K562 (cell line): ENCODE measurements around the gene ERAP2. TPM values are rescaled to one million over a fixed set of nuclear protein-coding genes. Genes with fewer than 3 reads are reported as not detected.

Experiments
- BRF1 ChIP-seq: IDR thresholded peaks from 3 replicates; pipeline ENCODE4 v1.6.1; 2011; ENCODE audit warnings: borderline replicate concordance, mild to moderate bottlenecking; ENCODE audit not compliant: insufficient read length; ENCODE audit errors: extremely low read depth
- CBFA2T3 ChIP-seq: fragments of 450-650 bp; IDR thresholded peaks from 2 replicates; pipeline ENCODE4 v1.6.1; 2017
- CEBPZ ChIP-seq: fragments of 150-350 bp; IDR thresholded peaks from 2 replicates; pipeline ENCODE4 v1.6.1; 2014; ENCODE audit warnings: low read depth, mild to moderate bottlenecking, low read length, borderline replicate concordance
- GATAD2B ChIP-seq: fragments of 450-650 bp; IDR thresholded peaks from 2 replicates; pipeline ENCODE4 v1.6.1; 2017; ENCODE audit warnings: mild to moderate bottlenecking, borderline replicate concordance
- HIVEP1 ChIP-seq: fragments of 250-450 bp; sonication (Bioruptor Pico); IDR thresholded peaks from 2 replicates; pipeline ENCODE4 v1.4.0; 2020; ENCODE audit warnings: mild to moderate bottlenecking
- MCM5 ChIP-seq: fragments of 450-650 bp; IDR thresholded peaks from 2 replicates; pipeline ENCODE4 v1.6.1; 2016; ENCODE audit warnings: low read depth
- NELFE ChIP-seq: IDR thresholded peaks from 2 replicates; pipeline ENCODE4 v1.6.1; 2011; ENCODE audit warnings: mild to moderate bottlenecking; ENCODE audit not compliant: insufficient read depth, insufficient read length
- PRDM10 ChIP-seq: fragments of 450-650 bp; IDR thresholded peaks from 2 replicates; pipeline ENCODE4 v1.6.1; 2018; ENCODE audit not compliant: partially characterized antibody
- PTBP1 ChIP-seq: fragments of 200-400 bp; formaldehyde crosslinking; IDR thresholded peaks from 2 replicates; pipeline ENCODE4 v1.6.1; 2017; ENCODE audit warnings: low read depth, low read length
- RBM22 ChIP-seq: fragments of 200-400 bp; formaldehyde crosslinking; IDR thresholded peaks from 2 replicates; pipeline ENCODE4 v1.6.1; 2018; ENCODE audit warnings: low read length, low read depth; ENCODE audit not compliant: poor library complexity, severe bottlenecking
- SAFB2 ChIP-seq: fragments of 200-400 bp; formaldehyde crosslinking; IDR thresholded peaks from 2 replicates; pipeline ENCODE4 v1.6.1; 2018; ENCODE audit warnings: borderline replicate concordance, low read length, low read depth, moderate library complexity; ENCODE audit not compliant: severe bottlenecking
- SMARCB1 ChIP-seq: IDR thresholded peaks from 2 replicates; pipeline ENCODE4 v1.6.1; 2011; ENCODE audit warnings: improper control_type of control experiment, low read depth; ENCODE audit not compliant: insufficient read length
- SNAPC5 ChIP-seq: fragments of 250-450 bp; sonication (Bioruptor Pico); IDR thresholded peaks from 2 replicates; pipeline ENCODE4 v1.8.0; 2021; ENCODE audit warnings: moderate library complexity, mild to moderate bottlenecking, inconsistent platforms
- TAF9B ChIP-seq: fragments of 450-650 bp; IDR thresholded peaks from 2 replicates; pipeline ENCODE4 v1.6.1; 2018; ENCODE audit warnings: mild to moderate bottlenecking; ENCODE audit not compliant: partially characterized antibody
- TSC22D4 ChIP-seq: fragments of 450-650 bp; IDR thresholded peaks from 2 replicates; pipeline ENCODE4 v1.6.1; 2016; ENCODE audit warnings: missing genetic modification characterization, missing biosample characterization, control low read depth
- ZHX1 ChIP-seq: fragments of 150-350 bp; conservative IDR thresholded peaks from 2 replicates; pipeline ENCODE4 v1.6.1; 2014; ENCODE audit warnings: low read length
- ZNF512 ChIP-seq: IDR thresholded peaks from 2 replicates; pipeline ENCODE4 v1.6.1; 2016; ENCODE audit warnings: missing genetic modification characterization, missing compliant biosample characterization
- polyA plus RNA-seq, 8 experiments: library from polyadenylated mRNA; depleted of rRNA in 4 of 8; stranded (reverse) in 5 of 8; unstranded in 3 of 8; fragments of >200 nt; fragmentation: Nextera tagmentation in 2 of 8; fragmentation: Illumina TruSeq in 1 of 8; extraction: Ambion mirVana in 2 of 8; extraction: Trizol in 1 of 8; gene quantifications; 2 replicates each; pipeline versions ENCODE4 v1.2.1 to v1.2.3, GENCODE V29; 2011 to 2014; ENCODE audit warnings: inconsistent platforms in 1 of 8, missing spikeins in 1 of 8
- total RNA-seq, 7 experiments: library from RNA; depleted of rRNA in 6 of 7; stranded (reverse); fragments of >200 nt in 6 of 7; fragmentation: Illumina TruSeq in 2 of 7; extraction: Trizol in 2 of 7; gene quantifications; 2 replicates each; pipeline versions ENCODE4 v1.2.1 to v1.2.3, GENCODE V29; 2011 to 2021; ENCODE audit warnings: low replicate concordance in 1 of 7

Gene ERAP2
- total and polyA plus RNA-seq, 9 of the 15 experiments (the other 6 are each of a cell fraction or from before 2014, with no cell fraction given): 0.93 to 4.0 (median 2.1) TPM

GRCh38 chr5:96876292-96876850, at the start of gene ERAP2 (continued):
- peak; percentile 70 for TF ChIP-seq TAF9B
- TF ChIP-seq SMARCB1: no peak
- TF ChIP-seq CEBPZ: no peak
- no peak for TF ChIP-seq SAFB2
- TF ChIP-seq NELFE: no peak
- TF ChIP-seq BRF1: no peak
- TF ChIP-seq CBFA2T3: no peak
- TF ChIP-seq PTBP1: no peak
- no peak for TF ChIP-seq RBM22
- no peak for TF ChIP-seq ZNF512 (tag)
- TF ChIP-seq ZHX1: no peak
- no peak for TF ChIP-seq MCM5
- no peak for TF ChIP-seq HIVEP1 (CRISPR knock-in tag)
- no peak for TF ChIP-seq TSC22D4 (tag)
- no peak for TF ChIP-seq GATAD2B
- TF ChIP-seq PRDM10: no peak
- no peak for TF ChIP-seq SNAPC5 (CRISPR knock-in tag)
